ENCODE data around the gene TM9SF4. TPM values are rescaled to one million over a fixed set of nuclear protein-coding genes. Genes with fewer than 3 reads are reported as not detected.

Gene TM9SF4
- total RNA-seq, 1 experiment from 2014 or later: 67.8 TPM

DNA sequence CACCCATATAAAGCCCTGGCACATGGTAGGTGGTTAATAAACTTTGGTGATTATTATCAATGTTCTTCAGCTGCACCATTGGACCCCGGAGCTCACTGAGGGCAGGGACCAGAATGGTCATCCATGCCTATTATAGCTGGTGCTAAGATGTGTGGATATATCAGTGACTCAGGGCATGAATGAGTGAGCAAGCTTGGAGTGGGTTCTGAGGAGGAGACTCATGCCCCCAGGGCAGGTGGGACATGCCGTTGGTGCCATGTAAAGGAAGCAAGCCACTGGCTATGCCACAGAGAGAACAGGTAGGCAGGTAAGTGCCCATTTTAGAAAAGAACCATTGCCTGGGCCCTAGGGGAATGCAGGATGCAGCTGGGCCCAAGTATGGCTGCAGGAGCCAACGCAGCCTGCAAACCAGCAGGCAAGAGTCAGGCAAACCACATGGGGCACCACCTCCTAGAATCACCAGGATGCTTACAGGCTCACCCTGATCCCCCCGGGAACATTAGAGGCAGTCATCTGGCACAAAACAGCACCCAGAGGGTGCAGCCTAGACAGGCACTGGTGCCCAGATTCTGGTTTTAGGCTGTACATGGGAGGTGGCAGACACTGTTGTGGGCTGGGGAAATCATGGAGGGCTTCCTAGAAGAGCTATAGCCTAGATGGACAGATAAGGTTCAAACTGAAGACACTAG is 74.6 kb downstream of the TM9SF4 start:
- no peak overlapping the region for H3K27ac ChIP-seq
- H3K27me3 ChIP-seq (ENCODE audit: insufficient read depth, low read depth): no peaks in the 10 kb centered on the region
- H4K20me1 ChIP-seq (ENCODE audit: insufficient read depth): no peaks in the 10 kb centered on the region; the same call in 1 of the 2 replicates
- no peaks in the 10 kb centered on the region for H3K79me2 ChIP-seq (ENCODE audit: low read depth)
- no peak overlapping the region for H3K4me2 ChIP-seq
- POLR2A ChIA-PET (ENCODE audit: unreplicated experiment): no interaction called here
- H3K4me1 ChIP-seq (replicated peaks; ENCODE audit: insufficient read depth): no peaks in the 10 kb centered on the region
- H2AFZ ChIP-seq: no peak overlapping the region
- CTCF ChIA-PET: no interaction called here
- no peaks in the 10 kb centered on the region for H3K9me2 ChIP-seq (ENCODE audit: insufficient read depth)
- no peak overlapping the region for H3K4me3 ChIP-seq
- TF ChIP-seq, protein P1, sequence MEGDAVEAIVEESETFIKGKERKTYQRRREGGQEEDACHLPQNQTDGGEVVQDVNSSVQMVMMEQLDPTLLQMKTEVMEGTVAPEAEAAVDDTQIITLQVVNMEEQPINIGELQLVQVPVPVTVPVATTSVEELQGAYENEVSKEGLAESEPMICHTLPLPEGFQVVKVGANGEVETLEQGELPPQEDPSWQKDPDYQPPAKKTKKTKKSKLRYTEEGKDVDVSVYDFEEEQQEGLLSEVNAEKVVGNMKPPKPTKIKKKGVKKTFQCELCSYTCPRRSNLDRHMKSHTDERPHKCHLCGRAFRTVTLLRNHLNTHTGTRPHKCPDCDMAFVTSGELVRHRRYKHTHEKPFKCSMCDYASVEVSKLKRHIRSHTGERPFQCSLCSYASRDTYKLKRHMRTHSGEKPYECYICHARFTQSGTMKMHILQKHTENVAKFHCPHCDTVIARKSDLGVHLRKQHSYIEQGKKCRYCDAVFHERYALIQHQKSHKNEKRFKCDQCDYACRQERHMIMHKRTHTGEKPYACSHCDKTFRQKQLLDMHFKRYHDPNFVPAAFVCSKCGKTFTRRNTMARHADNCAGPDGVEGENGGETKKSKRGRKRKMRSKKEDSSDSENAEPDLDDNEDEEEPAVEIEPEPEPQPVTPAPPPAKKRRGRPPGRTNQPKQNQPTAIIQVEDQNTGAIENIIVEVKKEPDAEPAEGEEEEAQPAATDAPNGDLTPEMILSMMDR (conservative IDR thresholded peaks at IDR 0.05): no peak
- TF ChIP-seq EZH2 (IDR thresholded peaks at IDR 0.05; ENCODE audit: low read depth): no peak
- BruUV-seq (replicated peaks): no TSS peak
- H3K9me3 ChIP-seq (ENCODE audit: insufficient read depth, low read depth): no peaks in the 10 kb centered on the region
- peak in 1 of 2 experiments; percentile 28 for DNase-seq
- H3K36me3 ChIP-seq (ENCODE audit: low read depth): no peaks in the 10 kb centered on the region
- intact Hi-C loops (cut with micrococcal nuclease; ENCODE audit: unreplicated experiment): no loop called here
- no peaks in the 10 kb centered on the region for H3F3A ChIP-seq (ENCODE audit: insufficient read depth, low read depth)

DNA sequence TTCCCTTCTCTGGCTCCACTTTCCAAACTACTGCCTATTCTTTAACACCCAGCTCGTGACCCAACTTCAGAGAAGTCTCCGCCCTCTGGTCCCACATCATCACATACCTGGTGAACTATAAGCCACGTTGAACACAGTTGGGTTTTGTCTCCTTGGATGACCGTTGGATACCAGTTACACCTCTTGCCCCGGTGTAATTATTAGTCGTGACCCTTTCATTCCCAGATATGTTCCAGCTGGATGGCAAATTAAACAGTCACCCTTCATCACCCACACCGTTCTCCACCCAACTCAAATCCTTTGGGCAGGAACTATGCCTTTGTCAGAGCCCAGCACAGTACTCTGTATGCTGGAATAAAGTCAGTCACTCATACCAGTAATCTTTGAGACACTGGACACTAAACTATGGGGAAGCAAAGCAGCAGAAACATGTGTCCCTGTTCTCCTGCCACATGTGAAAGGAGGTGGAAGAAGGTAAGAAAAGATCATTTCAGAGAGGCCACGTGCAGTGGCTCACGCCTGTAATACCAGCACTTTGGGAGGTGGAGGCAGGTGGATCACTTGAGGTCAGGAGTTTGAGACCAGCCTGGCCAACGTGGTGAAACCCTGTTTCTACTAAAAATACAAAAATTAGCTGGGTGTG is 75.6 kb downstream of the TM9SF4 start:
- Histone ChIP-seq H3K79me2 (ENCODE audit: low read depth) (no peaks in the 10 kb centered on the region), H3F3A (ENCODE audit: insufficient read depth, low read depth) (no peaks in the 10 kb centered on the region), H3K4me2 (no peak overlapping the region), H3K27ac (no peak overlapping the region), H4K20me1 (ENCODE audit: insufficient read depth) (no peaks in the 10 kb centered on the region; the same call in 1 of the 2 replicates), H3K4me3 (no peak overlapping the region), H2AFZ (no peak overlapping the region), H3K4me1 (replicated peaks; ENCODE audit: insufficient read depth) (no peaks in the 10 kb centered on the region), H3K9me3 (ENCODE audit: insufficient read depth, low read depth) (no peaks in the 10 kb centered on the region), H3K27me3 (ENCODE audit: insufficient read depth, low read depth) (no peaks in the 10 kb centered on the region), H3K9me2 (ENCODE audit: insufficient read depth) (no peaks in the 10 kb centered on the region), H3K36me3 (ENCODE audit: low read depth) (no peaks in the 10 kb centered on the region)
- CTCF ChIA-PET: no interaction called here
- POLR2A ChIA-PET (ENCODE audit: unreplicated experiment): no interaction called here
- intact Hi-C loops (cut with micrococcal nuclease; ENCODE audit: unreplicated experiment): no loop called here
- BruUV-seq (replicated peaks): no TSS peak
- TF ChIP-seq EZH2 (IDR thresholded peaks at IDR 0.05; ENCODE audit: low read depth): no peak
- TF ChIP-seq, protein P1 (conservative IDR thresholded peaks at IDR 0.05): no peak
- peak in 1 of 2 experiments; percentile 11 for DNase-seq

DNA sequence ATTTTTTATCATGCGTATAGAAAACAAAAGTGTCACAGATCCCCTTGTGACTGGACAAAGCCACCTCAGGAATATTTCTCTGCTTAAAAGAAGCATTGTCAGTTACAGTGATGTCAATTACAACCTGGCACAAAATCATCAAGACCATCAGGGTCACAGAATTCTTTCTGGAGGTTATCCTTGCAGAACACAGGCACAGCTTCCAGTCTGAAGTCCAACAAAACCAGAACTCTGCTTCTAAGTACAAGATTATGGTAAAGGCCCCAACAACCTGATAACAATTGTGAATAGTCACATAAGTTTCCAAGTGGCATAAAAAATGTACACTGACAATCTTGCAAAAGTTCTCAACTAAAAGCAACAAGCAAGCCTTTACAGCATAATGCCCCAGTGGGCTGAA is 77.0 kb downstream of the TM9SF4 start:
- no peak overlapping the region for H3K4me2 ChIP-seq
- H3K4me1 ChIP-seq (replicated peaks; ENCODE audit: insufficient read depth): no peaks in the 10 kb centered on the region
- H3K27me3 ChIP-seq (ENCODE audit: insufficient read depth, low read depth): no peaks in the 10 kb centered on the region
- H3K9me3 ChIP-seq (ENCODE audit: insufficient read depth, low read depth): no peaks in the 10 kb centered on the region
- CTCF ChIA-PET: no interaction called here
- BruUV-seq (replicated peaks): no TSS peak
- H3K4me3 ChIP-seq: no peak overlapping the region
- no peaks in the 10 kb centered on the region for H3K79me2 ChIP-seq (ENCODE audit: low read depth)
- H3K9me2 ChIP-seq (ENCODE audit: insufficient read depth): no peaks in the 10 kb centered on the region
- TF ChIP-seq EZH2 (IDR thresholded peaks at IDR 0.05; ENCODE audit: low read depth): no peak
- TF ChIP-seq, protein P1 (conservative IDR thresholded peaks at IDR 0.05): no peak
- no peaks in the 10 kb centered on the region for H3F3A ChIP-seq (ENCODE audit: insufficient read depth, low read depth)
- intact Hi-C loops (cut with micrococcal nuclease; ENCODE audit: unreplicated experiment): no loop called here
- no peak overlapping the region for H2AFZ ChIP-seq
- no peaks in the 10 kb centered on the region for H3K36me3 ChIP-seq (ENCODE audit: low read depth)
- DNase-seq: no peak
- no peak overlapping the region for H3K27ac ChIP-seq
- H4K20me1 ChIP-seq (ENCODE audit: insufficient read depth): no peaks in the 10 kb centered on the region; the same call in 1 of the 2 replicates
- POLR2A ChIA-PET (ENCODE audit: unreplicated experiment): no interaction called here
